DND-41 (cell line): Measurements from ENCODE around the gene MARCHF4.

Experiments used
- ATAC-seq: fragments of 200-7000 bp; cut with Tn5 transposase; 3 replicates; pipeline ENCODE4 v1.9.1; 2021; ENCODE audit warnings: low read depth; ENCODE audit not compliant: insufficient read depth
- DNase-seq: peaks from one replicate; pipeline ENCODE4 v3.0.0-alpha.2; 2020
- H2AFZ ChIP-seq: 2 replicates; pipeline ENCODE4 v1.6.0; 2012; ENCODE audit warnings: low read depth, low read length
- H3K27ac ChIP-seq: 2 replicates; pipeline ENCODE4 v1.5.1; 2012; ENCODE audit warnings: low read length, inconsistent platforms
- H3K27me3 ChIP-seq: fragments of 200-600 bp; sonication (generic); 2 replicates; pipeline ENCODE4 v1.6.0; 2012; ENCODE audit warnings: low read length, mild to moderate bottlenecking, inconsistent platforms; ENCODE audit not compliant: insufficient read depth, poor library complexity
- H3K36me3 ChIP-seq: 2 replicates; pipeline ENCODE4 v1.5.1; 2012; ENCODE audit warnings: low read length, inconsistent platforms; ENCODE audit not compliant: insufficient read depth
- H3K4me1 ChIP-seq: 2 replicates; pipeline ENCODE4 v1.5.1; 2012; ENCODE audit warnings: mild to moderate bottlenecking, low read length; ENCODE audit not compliant: insufficient read depth
- H3K4me2 ChIP-seq: 2 replicates; pipeline ENCODE4 v1.6.0; 2012; ENCODE audit warnings: mild to moderate bottlenecking, moderate library complexity, low read length, inconsistent platforms; ENCODE audit not compliant: insufficient read depth
- H3K4me3 ChIP-seq, 2 experiments: fragments of 200-600 bp in 1 of 2; shearing (Covaris generic) in 1 of 2; 2 replicates each; pipeline ENCODE4 v1.5.1; 2012 to 2016; ENCODE audit warnings: inconsistent platforms in 2 of 2, low read length in 2 of 2, mild to moderate bottlenecking in 2 of 2, low read depth in 1 of 2, moderate library complexity in 1 of 2
- H3K79me2 ChIP-seq: 2 replicates; pipeline ENCODE4 v1.6.0; 2012; ENCODE audit warnings: low read length, inconsistent platforms; ENCODE audit not compliant: insufficient read depth
- H3K9ac ChIP-seq: 2 replicates; pipeline ENCODE4 v1.6.0; 2012; ENCODE audit warnings: low read depth, mild to moderate bottlenecking, inconsistent platforms, low read length, moderate library complexity
- H3K9me3 ChIP-seq: 2 replicates; pipeline ENCODE4 v1.5.1; 2012; ENCODE audit warnings: low read length, moderate library complexity, mild to moderate bottlenecking, inconsistent platforms; ENCODE audit not compliant: insufficient read depth, severe bottlenecking
- H4K20me1 ChIP-seq: 2 replicates; pipeline ENCODE4 v1.6.0; 2012; ENCODE audit warnings: low read length; ENCODE audit not compliant: insufficient read depth
- EZH2 ChIP-seq: IDR thresholded peaks from 3 replicates; pipeline ENCODE4 v1.6.1; 2012; ENCODE audit warnings: borderline replicate concordance, low read depth, mild to moderate bottlenecking, moderate library complexity, low read length, inconsistent platforms; ENCODE audit not compliant: severe bottlenecking
- TF ChIP-seq, protein P1 (sequence below): IDR thresholded peaks from 2 replicates; pipeline ENCODE4 v1.5.1; 2012; ENCODE audit warnings: borderline replicate concordance, low read length, moderate library complexity, mild to moderate bottlenecking; ENCODE audit not compliant: poor library complexity, severe bottlenecking; ENCODE audit errors: extremely low read depth

Gene MARCHF4

DNA sequence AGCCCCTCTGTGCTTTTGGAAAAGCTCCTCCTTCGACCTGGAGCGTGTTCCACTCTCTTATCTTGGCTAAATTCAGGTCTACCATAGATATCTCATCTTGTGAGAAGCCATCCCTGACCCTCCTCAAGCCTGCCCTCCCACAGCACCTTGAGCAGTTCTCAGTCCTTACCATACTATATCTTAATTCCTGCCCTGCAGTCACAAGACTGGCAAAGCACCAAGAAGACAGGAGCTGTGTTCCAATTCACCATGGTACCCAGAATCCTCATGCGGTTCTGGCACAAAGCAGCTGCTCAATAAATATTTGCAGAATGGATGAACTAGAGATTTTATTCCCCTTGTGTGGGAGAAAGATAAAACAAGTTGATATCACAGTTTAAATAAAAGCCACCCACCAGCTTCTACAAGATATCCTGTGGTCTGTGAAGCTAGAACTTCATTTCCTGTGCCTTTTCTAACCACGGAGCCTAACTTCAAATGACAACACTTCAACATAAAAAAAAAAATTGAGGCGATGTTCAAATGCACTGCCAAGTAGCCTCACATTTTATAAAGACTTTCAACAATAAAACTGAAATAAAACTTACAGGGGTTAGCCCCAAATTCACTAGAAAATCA lies 19.5 kb downstream of the MARCHF4 start:
- no peaks in the 10 kb centered on the region for H3K79me2 ChIP-seq
- H3K36me3 ChIP-seq, result no peaks in the 10 kb centered on the region
- H3K27ac ChIP-seq, result peak overlapping the region; percentile 58
- no peak overlapping the region for H3K4me3 ChIP-seq
- H4K20me1 ChIP-seq, result no peaks in the 10 kb centered on the region
- no peaks in the 10 kb centered on the region for H3K9me3 ChIP-seq
- peaks cover 28% of the 10 kb centered on the region for H3K4me1 ChIP-seq
- peak; percentile 94 for ATAC-seq
- H3K4me2 ChIP-seq, result peak overlapping the region; percentile 16; the same call in 1 of the 2 replicates
- no peak overlapping the region for H3K9ac ChIP-seq
- H2AFZ ChIP-seq, result no peak overlapping the region
- peak; percentile 43 for DNase-seq
- H3K27me3 ChIP-seq, result no peaks in the 10 kb centered on the region
- TF ChIP-seq, protein P1, sequence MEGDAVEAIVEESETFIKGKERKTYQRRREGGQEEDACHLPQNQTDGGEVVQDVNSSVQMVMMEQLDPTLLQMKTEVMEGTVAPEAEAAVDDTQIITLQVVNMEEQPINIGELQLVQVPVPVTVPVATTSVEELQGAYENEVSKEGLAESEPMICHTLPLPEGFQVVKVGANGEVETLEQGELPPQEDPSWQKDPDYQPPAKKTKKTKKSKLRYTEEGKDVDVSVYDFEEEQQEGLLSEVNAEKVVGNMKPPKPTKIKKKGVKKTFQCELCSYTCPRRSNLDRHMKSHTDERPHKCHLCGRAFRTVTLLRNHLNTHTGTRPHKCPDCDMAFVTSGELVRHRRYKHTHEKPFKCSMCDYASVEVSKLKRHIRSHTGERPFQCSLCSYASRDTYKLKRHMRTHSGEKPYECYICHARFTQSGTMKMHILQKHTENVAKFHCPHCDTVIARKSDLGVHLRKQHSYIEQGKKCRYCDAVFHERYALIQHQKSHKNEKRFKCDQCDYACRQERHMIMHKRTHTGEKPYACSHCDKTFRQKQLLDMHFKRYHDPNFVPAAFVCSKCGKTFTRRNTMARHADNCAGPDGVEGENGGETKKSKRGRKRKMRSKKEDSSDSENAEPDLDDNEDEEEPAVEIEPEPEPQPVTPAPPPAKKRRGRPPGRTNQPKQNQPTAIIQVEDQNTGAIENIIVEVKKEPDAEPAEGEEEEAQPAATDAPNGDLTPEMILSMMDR, result no peak
- TF ChIP-seq EZH2, result no peak

DNA sequence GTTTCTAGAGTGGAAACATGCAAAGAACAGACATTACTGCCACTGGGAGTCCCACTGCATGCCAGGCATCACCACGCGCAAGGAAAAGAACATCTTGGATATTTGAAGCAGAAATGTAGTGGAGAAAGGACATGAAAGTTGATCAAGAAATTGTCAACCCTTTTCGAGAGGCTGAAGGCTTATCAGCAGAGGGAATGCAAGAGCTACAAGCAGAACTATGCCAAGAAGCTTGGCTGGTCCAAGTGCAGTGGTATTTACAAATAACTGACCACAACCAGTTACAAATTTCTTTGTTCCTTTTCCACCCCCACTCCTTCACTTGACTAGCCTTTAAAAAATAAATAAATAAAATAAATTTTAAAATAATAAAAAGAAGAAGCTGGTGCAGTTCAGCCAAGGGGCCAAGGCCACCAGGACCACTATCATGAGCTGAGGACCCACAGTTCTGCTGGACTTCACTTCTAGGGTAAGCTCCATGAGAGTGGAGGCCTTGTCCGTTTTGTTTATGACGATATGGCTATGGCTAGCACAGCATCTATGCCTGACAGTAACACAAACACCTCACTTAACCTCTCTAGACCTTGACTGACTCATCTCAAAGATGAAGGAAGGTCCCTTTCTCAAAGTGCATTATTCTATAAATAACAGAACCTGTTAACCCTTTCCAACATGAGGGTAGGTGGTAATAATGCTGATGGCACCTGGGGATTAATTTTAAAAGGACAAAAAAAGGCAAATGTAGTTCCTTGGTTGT lies 20.9 kb downstream of the MARCHF4 start:
- Histone ChIP-seq H3K9me3 (no peaks in the 10 kb centered on the region), H2AFZ (no peak overlapping the region), H3K9ac (no peak overlapping the region), H3K4me3 (no peak overlapping the region), H3K27me3 (peaks cover 3% of the 10 kb centered on the region), H3K4me2 (no peak overlapping the region), H3K4me1 (peaks cover 28% of the 10 kb centered on the region), H3K79me2 (no peaks in the 10 kb centered on the region), H3K36me3 (no peaks in the 10 kb centered on the region), H4K20me1 (no peaks in the 10 kb centered on the region), H3K27ac (no peak overlapping the region)
- ATAC-seq, result no peak
- TF ChIP-seq, protein P1, result no peak
- no peak for TF ChIP-seq EZH2
- DNase-seq, result no peak

DNA sequence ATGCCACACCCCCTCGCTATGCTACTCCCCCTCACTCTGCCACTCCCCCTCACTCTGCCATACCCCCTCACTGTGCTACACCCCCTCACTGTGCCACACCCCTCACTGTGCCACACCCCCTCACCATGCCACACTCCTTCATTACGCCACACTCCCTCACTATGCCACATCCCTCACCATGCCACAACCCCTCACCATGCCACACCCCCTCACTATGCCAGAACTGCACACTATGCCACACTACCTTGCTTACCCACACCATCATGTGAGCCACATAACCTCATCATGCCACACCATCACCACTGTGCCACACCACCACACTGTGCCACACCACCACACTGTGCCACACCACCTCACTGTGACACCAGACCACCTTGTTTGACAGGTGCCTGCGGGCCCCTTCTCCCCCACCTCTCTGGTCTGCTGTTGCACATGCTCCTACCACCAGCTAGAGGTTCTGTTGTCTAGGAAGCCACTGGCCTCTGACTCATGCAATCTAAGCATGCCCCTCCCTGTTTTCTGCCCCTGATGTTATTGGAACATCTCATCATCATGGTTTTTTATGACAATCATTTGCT lies 22.0 kb downstream of the MARCHF4 start:
- Histone ChIP-seq H3K4me1 (peaks cover 28% of the 10 kb centered on the region), H3K9ac (no peak overlapping the region), H3K9me3 (no peaks in the 10 kb centered on the region), H4K20me1 (no peaks in the 10 kb centered on the region), H3K36me3 (no peaks in the 10 kb centered on the region), H3K4me2 (no peak overlapping the region), H2AFZ (no peak overlapping the region), H3K27me3 (peaks cover 7% of the 10 kb centered on the region), H3K27ac (no peak overlapping the region), H3K4me3 (no peak overlapping the region), H3K79me2 (no peaks in the 10 kb centered on the region)
- TF ChIP-seq, protein P1, result no peak
- TF ChIP-seq EZH2, result no peak
- DNase-seq (no peak), ATAC-seq (no peak)
